ENCODE data around the gene RUNX3.
A peak's percentile ranks its signal among the peaks of the same experiment; 100 is the strongest.

DNA sequence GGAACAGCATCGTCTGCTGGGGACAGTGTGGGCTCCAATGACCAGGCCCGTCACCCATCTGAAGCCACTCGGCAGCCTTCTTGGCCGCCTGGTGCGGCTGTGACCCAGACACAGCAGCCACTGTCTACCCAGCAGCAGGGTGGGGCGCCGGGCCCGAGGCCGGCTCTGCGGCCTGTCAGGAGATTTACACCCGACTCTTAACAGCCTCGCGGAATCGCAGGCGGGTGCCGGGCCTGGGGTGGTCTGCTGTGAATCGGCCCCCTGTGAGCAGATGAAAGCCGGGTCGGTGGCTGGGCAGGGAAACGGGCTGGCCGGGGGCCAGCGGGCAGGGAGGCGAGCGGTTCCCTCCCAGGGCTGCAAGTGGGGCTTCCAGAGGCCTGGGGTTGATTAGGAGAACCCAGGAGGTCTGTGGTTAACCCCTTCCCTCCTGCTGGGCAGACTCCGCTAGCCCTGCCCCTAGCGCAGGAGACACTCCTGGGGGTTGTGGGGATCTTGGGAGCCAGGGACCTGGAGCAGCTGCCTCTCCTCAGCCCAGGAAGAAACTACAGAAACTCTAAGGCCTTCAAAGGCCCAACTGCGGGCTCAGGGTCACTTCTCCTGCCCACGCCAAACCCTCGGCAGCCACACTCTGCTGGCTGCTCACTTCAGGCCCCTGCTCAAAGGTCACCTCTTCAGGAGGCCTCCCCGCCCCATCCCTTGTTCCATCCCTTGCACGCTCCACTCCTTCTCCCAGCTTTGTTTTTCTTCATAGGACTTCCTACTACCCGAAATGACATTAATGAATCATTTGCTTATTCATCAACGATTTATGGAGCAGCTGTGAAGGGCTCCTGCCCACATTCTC, 15.6 kb downstream of the RUNX3 start:
- peak; percentile 14 for TF ChIP-seq CHD2 (IDR thresholded peaks at IDR 0.05; ENCODE audit: low read length, partially characterized antibody)
- TF ChIP-seq, protein P1, sequence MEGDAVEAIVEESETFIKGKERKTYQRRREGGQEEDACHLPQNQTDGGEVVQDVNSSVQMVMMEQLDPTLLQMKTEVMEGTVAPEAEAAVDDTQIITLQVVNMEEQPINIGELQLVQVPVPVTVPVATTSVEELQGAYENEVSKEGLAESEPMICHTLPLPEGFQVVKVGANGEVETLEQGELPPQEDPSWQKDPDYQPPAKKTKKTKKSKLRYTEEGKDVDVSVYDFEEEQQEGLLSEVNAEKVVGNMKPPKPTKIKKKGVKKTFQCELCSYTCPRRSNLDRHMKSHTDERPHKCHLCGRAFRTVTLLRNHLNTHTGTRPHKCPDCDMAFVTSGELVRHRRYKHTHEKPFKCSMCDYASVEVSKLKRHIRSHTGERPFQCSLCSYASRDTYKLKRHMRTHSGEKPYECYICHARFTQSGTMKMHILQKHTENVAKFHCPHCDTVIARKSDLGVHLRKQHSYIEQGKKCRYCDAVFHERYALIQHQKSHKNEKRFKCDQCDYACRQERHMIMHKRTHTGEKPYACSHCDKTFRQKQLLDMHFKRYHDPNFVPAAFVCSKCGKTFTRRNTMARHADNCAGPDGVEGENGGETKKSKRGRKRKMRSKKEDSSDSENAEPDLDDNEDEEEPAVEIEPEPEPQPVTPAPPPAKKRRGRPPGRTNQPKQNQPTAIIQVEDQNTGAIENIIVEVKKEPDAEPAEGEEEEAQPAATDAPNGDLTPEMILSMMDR (IDR thresholded peaks at IDR 0.05), result no peak
- TF ChIP-seq, protein P2, sequence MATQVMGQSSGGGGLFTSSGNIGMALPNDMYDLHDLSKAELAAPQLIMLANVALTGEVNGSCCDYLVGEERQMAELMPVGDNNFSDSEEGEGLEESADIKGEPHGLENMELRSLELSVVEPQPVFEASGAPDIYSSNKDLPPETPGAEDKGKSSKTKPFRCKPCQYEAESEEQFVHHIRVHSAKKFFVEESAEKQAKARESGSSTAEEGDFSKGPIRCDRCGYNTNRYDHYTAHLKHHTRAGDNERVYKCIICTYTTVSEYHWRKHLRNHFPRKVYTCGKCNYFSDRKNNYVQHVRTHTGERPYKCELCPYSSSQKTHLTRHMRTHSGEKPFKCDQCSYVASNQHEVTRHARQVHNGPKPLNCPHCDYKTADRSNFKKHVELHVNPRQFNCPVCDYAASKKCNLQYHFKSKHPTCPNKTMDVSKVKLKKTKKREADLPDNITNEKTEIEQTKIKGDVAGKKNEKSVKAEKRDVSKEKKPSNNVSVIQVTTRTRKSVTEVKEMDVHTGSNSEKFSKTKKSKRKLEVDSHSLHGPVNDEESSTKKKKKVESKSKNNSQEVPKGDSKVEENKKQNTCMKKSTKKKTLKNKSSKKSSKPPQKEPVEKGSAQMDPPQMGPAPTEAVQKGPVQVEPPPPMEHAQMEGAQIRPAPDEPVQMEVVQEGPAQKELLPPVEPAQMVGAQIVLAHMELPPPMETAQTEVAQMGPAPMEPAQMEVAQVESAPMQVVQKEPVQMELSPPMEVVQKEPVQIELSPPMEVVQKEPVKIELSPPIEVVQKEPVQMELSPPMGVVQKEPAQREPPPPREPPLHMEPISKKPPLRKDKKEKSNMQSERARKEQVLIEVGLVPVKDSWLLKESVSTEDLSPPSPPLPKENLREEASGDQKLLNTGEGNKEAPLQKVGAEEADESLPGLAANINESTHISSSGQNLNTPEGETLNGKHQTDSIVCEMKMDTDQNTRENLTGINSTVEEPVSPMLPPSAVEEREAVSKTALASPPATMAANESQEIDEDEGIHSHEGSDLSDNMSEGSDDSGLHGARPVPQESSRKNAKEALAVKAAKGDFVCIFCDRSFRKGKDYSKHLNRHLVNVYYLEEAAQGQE (IDR thresholded peaks at IDR 0.05; ENCODE audit: low read depth, low read length), result no peak
- no peak for TF ChIP-seq TAF1 (IDR thresholded peaks at IDR 0.05; ENCODE audit: borderline replicate concordance, low read depth, low read length)
- TF ChIP-seq ELF1 (IDR thresholded peaks at IDR 0.05), result no peak
- TF ChIP-seq GABPA (IDR thresholded peaks at IDR 0.05; ENCODE audit: low read depth), result no peak
- TF ChIP-seq POLR2AphosphoS5 (IDR thresholded peaks at IDR 0.05; ENCODE audit: low read depth, low read length), result no peak
- no peak for TF ChIP-seq RAD21 (IDR thresholded peaks at IDR 0.05; ENCODE audit: low read length)
- no peak for TF ChIP-seq TCF12 (IDR thresholded peaks at IDR 0.05)
- TF ChIP-seq, protein P3, sequence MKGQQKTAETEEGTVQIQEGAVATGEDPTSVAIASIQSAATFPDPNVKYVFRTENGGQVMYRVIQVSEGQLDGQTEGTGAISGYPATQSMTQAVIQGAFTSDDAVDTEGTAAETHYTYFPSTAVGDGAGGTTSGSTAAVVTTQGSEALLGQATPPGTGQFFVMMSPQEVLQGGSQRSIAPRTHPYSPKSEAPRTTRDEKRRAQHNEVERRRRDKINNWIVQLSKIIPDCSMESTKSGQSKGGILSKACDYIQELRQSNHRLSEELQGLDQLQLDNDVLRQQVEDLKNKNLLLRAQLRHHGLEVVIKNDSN (IDR thresholded peaks at IDR 0.05; ENCODE audit: borderline replicate concordance, low read depth), result no peak
- peak; percentile 47; the same call in 1 of the 2 replicates for TF ChIP-seq MXI1 (IDR thresholded peaks at IDR 0.05; ENCODE audit: low read depth, low read length)
- no peak for TF ChIP-seq JUND (IDR thresholded peaks at IDR 0.05)
- no peak for TF ChIP-seq RFX5 (IDR thresholded peaks at IDR 0.05; ENCODE audit: low read length)
- no peak for TF ChIP-seq GATA2 (CRISPR knock-in tag; IDR thresholded peaks at IDR 0.05)
